PC-3 (cell line): ENCODE measurements around the gene MAT1A.

ENCODE experiments used
- CTCF ChIP-seq: fragments of 300-600 bp; sonication (generic); conservative IDR thresholded peaks from 2 replicates; pipeline ENCODE4 v1.5.1; 2017; ENCODE audit warnings: antibody characterized with exemption, low read depth, mild to moderate bottlenecking, low read length
- EZH2phosphoT487 ChIP-seq: fragments of 300-600 bp; sonication (generic); IDR thresholded peaks from 2 replicates; pipeline ENCODE4 v1.6.1; 2018; ENCODE audit warnings: mild to moderate bottlenecking, antibody characterized with exemption, low read length, borderline replicate concordance

- TF ChIP-seq CTCF, result no peak
- no peak for TF ChIP-seq EZH2phosphoT487
Measured at GRCh38 chr10:80252296-80252887, 37.1 kb downstream of the MAT1A start.
